ENCODE results near the gene SPSB2. TPM values are rescaled to one million over a fixed set of nuclear protein-coding genes. Genes with fewer than 3 reads are reported as not detected.

Gene SPSB2
- total RNA-seq, 1 donor from 2014 or later: 14.5 TPM

DNA sequence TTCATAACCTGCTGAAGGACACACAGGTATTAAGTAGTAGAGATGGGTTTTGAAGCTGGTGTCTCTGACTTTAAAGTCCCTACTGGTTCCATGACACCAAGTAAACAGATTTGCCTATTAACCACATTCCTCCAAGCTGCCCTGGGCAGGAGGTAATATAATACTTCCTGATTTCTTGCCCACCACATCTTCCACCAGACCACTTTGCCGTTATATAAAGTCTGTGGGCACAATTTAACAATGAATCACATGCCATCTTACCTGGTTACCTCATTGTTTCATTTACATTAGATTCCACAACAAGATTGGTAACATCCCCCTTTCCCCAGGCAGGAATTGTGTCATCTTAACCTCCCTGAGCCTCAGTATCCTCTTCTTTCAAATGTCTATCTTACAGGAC is 30.6 kb upstream of the SPSB2 start:
- H3K4me1 ChIP-seq: peaks cover 0 to 5% of the 10 kb centered on the region in 2 donors
- no peaks in the 10 kb centered on the region for H3K9me3 ChIP-seq
- TF ChIP-seq, protein P1, sequence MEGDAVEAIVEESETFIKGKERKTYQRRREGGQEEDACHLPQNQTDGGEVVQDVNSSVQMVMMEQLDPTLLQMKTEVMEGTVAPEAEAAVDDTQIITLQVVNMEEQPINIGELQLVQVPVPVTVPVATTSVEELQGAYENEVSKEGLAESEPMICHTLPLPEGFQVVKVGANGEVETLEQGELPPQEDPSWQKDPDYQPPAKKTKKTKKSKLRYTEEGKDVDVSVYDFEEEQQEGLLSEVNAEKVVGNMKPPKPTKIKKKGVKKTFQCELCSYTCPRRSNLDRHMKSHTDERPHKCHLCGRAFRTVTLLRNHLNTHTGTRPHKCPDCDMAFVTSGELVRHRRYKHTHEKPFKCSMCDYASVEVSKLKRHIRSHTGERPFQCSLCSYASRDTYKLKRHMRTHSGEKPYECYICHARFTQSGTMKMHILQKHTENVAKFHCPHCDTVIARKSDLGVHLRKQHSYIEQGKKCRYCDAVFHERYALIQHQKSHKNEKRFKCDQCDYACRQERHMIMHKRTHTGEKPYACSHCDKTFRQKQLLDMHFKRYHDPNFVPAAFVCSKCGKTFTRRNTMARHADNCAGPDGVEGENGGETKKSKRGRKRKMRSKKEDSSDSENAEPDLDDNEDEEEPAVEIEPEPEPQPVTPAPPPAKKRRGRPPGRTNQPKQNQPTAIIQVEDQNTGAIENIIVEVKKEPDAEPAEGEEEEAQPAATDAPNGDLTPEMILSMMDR (IDR thresholded peaks at IDR 0.05): no peak
- H3K27me3 ChIP-seq: no peaks in the 10 kb centered on the region
- H3K27ac ChIP-seq: peak overlapping the region in 1 of 2 donors; percentile 73
- H3K4me3 ChIP-seq: no peak overlapping the region
- intact Hi-C loops (cut with DNase I): loop anchor here (1.0 kb wide), 3 partner anchors 12 to 36 kb away; partner anchors contain the start of genes SPSB2 and TPI1
- DNase-seq (ENCODE audit: low spot score in 2 of 2): no peak
- H3K36me3 ChIP-seq: peaks cover 0 to 4% of the 10 kb centered on the region in 2 donors

DNA sequence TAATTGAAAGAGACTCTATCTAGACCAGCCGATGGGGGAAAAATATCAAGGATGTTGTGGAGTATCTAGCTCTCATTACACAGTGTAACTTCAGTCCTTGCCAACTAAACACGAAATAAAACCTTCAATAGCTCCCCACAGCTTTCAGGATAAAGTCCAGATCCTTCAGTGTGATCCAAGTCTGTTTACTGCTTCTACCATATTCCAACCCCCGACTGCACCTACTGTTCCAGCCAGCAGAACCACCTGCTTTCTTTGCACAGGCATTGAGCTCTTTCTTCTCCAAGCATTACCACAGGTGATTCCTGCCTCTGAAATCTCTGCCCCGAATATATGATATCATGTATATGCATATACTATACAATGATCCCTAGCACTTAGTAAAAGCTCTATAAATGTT is 29.3 kb upstream of the SPSB2 start:
- TF ChIP-seq, protein P1 (IDR thresholded peaks at IDR 0.05): no peak
- intact Hi-C loops (cut with DNase I): no loop called here
- no peak for DNase-seq (ENCODE audit: low spot score in 2 of 2)

DNA sequence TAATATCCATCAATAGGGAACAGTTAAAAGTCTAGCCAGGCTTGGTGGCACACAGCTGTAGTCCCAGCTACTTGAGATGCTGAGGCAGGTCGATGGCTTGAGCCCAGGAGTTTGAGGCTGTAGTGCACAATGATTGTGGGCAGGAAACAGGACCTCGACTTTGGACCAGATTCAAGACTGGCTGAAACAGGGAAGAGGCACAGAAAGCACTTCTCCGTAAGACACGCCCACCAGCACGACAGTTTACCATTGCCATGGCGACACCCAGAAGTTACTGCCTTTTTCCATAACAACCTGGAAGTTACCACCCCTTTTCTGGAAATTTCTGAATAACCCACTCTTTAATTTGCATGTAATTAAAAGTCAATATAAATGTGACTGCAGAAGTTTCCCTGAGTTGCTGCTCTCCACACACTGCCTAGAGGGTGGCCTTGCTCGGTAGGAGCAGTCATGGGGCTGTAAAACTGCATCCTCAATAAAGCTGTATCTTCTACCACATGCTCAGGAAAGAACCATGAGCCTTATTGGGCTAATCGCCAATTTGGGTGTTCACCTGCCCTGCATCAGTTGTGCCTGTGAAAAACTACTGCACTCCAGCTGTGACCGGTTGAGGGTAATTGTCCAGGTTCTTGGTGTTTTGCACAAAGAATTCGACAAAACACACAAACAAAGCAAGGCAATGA is 26.9 kb upstream of the SPSB2 start:
- intact Hi-C loops (cut with DNase I): no loop called here
- Histone ChIP-seq H3K27ac (no peak overlapping the region), H3K36me3 (no peaks in the 10 kb centered on the region), H3K9me3 (no peaks in the 10 kb centered on the region), H3K4me3 (no peak overlapping the region), H3K27me3 (no peaks in the 10 kb centered on the region), H3K4me1 (peaks cover 0 to 5% of the 10 kb centered on the region in 2 donors)
- DNase-seq (ENCODE audit: low spot score in 2 of 2): no peak
- TF ChIP-seq, protein P1 (IDR thresholded peaks at IDR 0.05): no peak

More for the DNA sequence above, 29.3 kb upstream of the SPSB2 start:
- no peak overlapping the region for H3K4me3 ChIP-seq
- peaks cover 0 to 4% of the 10 kb centered on the region in 2 donors for H3K36me3 ChIP-seq
- no peak overlapping the region for H3K27ac ChIP-seq
- H3K9me3 ChIP-seq: no peaks in the 10 kb centered on the region
- no peaks in the 10 kb centered on the region for H3K27me3 ChIP-seq
- peaks cover 0 to 5% of the 10 kb centered on the region in 2 donors for H3K4me1 ChIP-seq

DNA sequence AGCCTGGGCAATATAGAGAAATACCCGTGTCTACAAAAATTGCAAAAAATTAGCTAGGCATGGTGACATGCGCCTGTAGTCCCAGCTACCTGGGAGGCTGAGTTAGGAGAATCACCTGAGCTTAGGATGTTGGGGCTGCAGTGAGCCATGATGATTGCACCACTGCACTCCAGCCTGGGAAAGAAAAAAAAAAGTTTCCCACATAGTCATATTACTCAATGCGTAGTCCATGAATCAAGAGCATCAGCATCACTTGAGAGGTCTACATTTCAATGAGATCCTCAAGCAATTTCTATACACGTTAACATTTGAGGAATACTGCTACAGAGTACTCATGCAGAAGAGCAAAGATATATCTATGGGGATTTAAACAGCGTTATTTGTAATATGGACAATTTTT is 26.3 kb upstream of the SPSB2 start:
- no peak for DNase-seq (ENCODE audit: low spot score in 2 of 2)
- H3K36me3 ChIP-seq: no peaks in the 10 kb centered on the region
- H3K4me1 ChIP-seq: peaks cover 0 to 5% of the 10 kb centered on the region in 2 donors
- no peak overlapping the region for H3K4me3 ChIP-seq
- intact Hi-C loops (cut with DNase I): no loop called here
- H3K27ac ChIP-seq: no peak overlapping the region
- no peaks in the 10 kb centered on the region for H3K27me3 ChIP-seq
- H3K9me3 ChIP-seq: no peaks in the 10 kb centered on the region
- TF ChIP-seq, protein P1 (IDR thresholded peaks at IDR 0.05): no peak

DNA sequence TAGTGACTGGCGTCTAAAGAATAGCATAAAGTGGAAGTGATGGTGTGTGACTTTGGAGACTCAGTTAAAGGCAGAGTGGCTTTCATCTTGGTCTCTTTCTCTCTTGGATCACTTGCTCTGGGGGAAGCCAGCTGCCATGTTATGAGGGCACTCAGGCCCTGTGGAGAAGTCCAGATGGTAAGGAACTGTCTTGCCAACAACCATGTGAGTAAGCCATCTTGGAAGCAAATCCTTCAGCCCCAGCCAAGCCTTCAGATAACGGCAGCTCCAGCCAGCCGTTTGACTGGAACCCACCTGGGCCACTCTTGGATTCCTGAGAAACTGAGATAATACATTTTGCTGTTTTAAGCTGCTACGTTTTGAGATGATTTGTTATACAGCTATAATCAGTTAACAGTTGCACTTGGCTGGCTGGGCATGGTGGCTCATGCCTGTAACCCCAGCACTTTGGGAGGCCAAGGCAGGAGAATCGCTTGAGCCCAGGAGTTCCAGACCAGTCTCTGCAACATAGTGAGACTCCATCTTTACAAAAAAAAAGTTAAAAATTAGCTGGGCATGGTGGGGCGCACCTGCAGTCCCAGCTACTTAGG is 23.8 kb upstream of the SPSB2 start:
- TF ChIP-seq, protein P1 (IDR thresholded peaks at IDR 0.05): no peak
- Histone ChIP-seq H3K4me1 (no peaks in the 10 kb centered on the region), H3K4me3 (no peak overlapping the region), H3K9me3 (no peaks in the 10 kb centered on the region), H3K36me3 (no peaks in the 10 kb centered on the region), H3K27me3 (no peaks in the 10 kb centered on the region), H3K27ac (no peak overlapping the region)
- intact Hi-C loops (cut with DNase I): no loop called here
- no peak for DNase-seq (ENCODE audit: low spot score in 2 of 2)

Measured in ascending aorta (tissue), 2 donors.